AG04450 (cell line): ENCODE measurements around the gene TEX2. TPM values are rescaled to one million over a fixed set of nuclear protein-coding genes. Genes with fewer than 3 reads are reported as not detected.

Experiments
- CTCF ChIA-PET: fragments of 300-600, 350-600 bp; formaldehyde crosslinking; extraction: SDS; loops from one replicate; lab custom pipeline; 2022; ENCODE audit warnings: antibody characterized with exemption, inconsistent platforms; lab: Charles Lee
- POLR2A ChIA-PET: fragments of 350-600 bp; formaldehyde crosslinking; extraction: SDS; loops from one replicate; lab custom pipeline; 2021; ENCODE audit warnings: antibody characterized with exemption, inconsistent platforms; lab: Yijun Ruan, JAX
- DNase-seq: peaks from one replicate; pipeline ENCODE4 v3.0.0-alpha.2; 2011; ENCODE audit warnings: low read depth, low spot score
- H3K27ac ChIP-seq: one replicate; pipeline ENCODE4 v1.5.1; 2012; ENCODE audit warnings: low read depth, low read length, control low read depth
- H3K27me3 ChIP-seq: one replicate; pipeline ENCODE4 v1.6.0; 2012; ENCODE audit warnings: low read length; ENCODE audit not compliant: control insufficient read depth, insufficient read depth
- H3K4me3 ChIP-seq: 2 replicates; pipeline ENCODE4 v1.5.1; 2011; ENCODE audit warnings: mild to moderate bottlenecking, low read depth, low read length, control low read depth
- H3K9me3 ChIP-seq: 2 replicates; pipeline ENCODE4 v1.5.1; 2012; ENCODE audit warnings: low read length; ENCODE audit not compliant: control insufficient read depth, insufficient read depth
- CTCF ChIP-seq: IDR thresholded peaks from 2 replicates; pipeline ENCODE4 v1.5.1; 2011; ENCODE audit warnings: low read depth, low read length, control low read depth, inconsistent platforms
- polyA plus RNA-seq: library from polyadenylated mRNA; depleted of rRNA; stranded (reverse); fragments of >200 nt; gene quantifications from 2 replicates; pipeline ENCODE4 v1.2.3, GENCODE V29; 2011

TEX2 gene
- polyA plus RNA-seq, 1 experiment: 27.9 TPM

- Histone ChIP-seq H3K27me3 (no peaks in the 10 kb centered on the region), H3K4me3 (peak overlapping the region; percentile 89), H3K9me3 (peaks cover 3% of the 10 kb centered on the region; the same call in 1 of the 2 replicates), H3K27ac (peak overlapping the region; percentile 90)
- no peak for TF ChIP-seq CTCF
- ChIA-PET CTCF (interaction anchor here (1.0 to 1.9 kb wide), 2 partner anchors 13 to 136 kb away, joined by 6 to 13 read pairs; no protein-coding TSS in a partner anchor), POLR2A (interaction anchor here (0.7 to 2.8 kb wide), 23 partner anchors 8 to 303 kb away, joined by 3 to 20 read pairs (median 6); partner anchors contain the start of genes ERN1 and TEX2)
- DNase-seq: no peak
Observed at GRCh38 chr17:64146418-64147109, 116.5 kb downstream of the TEX2 start.

DNA sequence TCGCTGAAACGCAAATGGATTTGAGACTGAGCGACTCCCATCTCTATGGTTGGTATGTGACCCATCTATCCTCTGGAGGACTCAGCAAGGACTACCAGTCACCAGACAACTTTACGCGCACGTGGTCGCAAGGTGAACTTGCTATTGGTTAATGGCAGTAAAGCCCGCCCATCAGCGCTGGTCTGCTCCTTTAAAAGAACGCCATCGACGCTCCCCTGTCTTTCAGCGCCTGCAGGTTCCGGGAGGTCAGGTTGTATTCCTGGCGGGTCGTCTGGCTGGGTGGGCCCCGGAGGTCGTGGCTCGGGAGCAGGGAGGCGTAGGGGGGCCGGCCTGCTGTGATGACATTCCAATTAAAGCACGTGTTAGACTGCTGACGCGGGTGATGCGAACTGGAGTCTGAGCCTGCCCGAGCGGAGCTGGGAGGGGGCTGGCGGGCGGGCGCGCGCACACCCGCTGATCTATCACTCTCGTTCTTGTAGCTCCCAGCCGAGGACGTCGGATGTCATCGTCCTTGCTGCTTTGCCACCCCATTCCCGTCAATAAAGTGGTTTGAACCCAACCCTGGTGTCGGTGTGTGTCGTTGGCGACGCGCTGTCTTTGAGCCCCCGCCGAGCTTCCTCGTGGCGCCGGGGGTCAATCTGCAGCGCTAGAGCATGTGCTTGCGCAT, 117.2 kb downstream of the TEX2 start:
- ChIA-PET POLR2A (interaction anchor here (0.6 to 2.8 kb wide), 32 partner anchors 8 to 302 kb away, joined by 3 to 20 read pairs (median 5); partner anchors contain the start of genes ERN1 and TEX2), CTCF (interaction anchor here (1.0 to 1.9 kb wide), 3 partner anchors 12 to 136 kb away, joined by 6 to 13 read pairs (median 8); no protein-coding TSS in a partner anchor)
- no peak for TF ChIP-seq CTCF
- DNase-seq: peak; percentile 100
- Histone ChIP-seq H3K27ac (peak overlapping the region; percentile 90), H3K9me3 (peaks cover 3% of the 10 kb centered on the region; the same call in 1 of the 2 replicates), H3K4me3 (peak overlapping the region; percentile 89), H3K27me3 (no peaks in the 10 kb centered on the region)

- Histone ChIP-seq H3K27ac (peak overlapping the region; percentile 89), H3K27me3 (no peaks in the 10 kb centered on the region), H3K4me3 (peak overlapping the region; percentile 89), H3K9me3 (peaks cover 3% of the 10 kb centered on the region; the same call in 1 of the 2 replicates)
- 0 out of 2 replicates have a peak, but pooled peaks have one; percentile 4 for TF ChIP-seq CTCF
- CTCF ChIA-PET: interaction anchor here (0.8 to 2.1 kb wide), 5 partner anchors 12 to 144 kb away, joined by 6 to 15 read pairs (median 8); no protein-coding TSS in a partner anchor
- POLR2A ChIA-PET: interaction anchor here (0.6 to 2.8 kb wide), 28 partner anchors 9 to 302 kb away, joined by 3 to 20 read pairs (median 5); partner anchors contain the start of genes ERN1 and TEX2
- DNase-seq: no peak
Observed at GRCh38 chr17:64145375-64145750, 117.7 kb downstream of the TEX2 start.

DNA sequence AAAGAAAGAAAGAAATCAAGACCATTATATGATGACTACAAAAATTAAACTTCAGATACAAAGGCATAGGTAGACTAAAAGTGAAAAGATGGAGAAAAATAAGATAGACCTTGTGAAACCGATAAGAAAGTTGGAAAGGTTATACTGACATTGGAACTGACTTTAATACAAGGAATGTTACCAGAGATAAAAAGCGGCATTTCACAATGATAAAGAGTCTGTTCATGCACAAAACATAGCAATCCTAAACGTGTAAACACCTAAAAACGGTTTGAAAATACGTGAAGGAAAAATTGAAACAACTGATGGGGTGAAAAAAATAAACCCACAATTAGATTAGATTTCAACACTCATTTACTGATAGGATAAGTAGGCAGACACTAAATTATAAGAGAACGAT, 123.5 kb downstream of the TEX2 start:
- H3K9me3 ChIP-seq: no peaks in the 10 kb centered on the region
- TF ChIP-seq CTCF: no peak
- no peak overlapping the region for H3K4me3 ChIP-seq
- CTCF ChIA-PET: interaction anchor here (1.0 to 12.2 kb wide), 2 partner anchors 110 to 143 kb away, joined by 5 to 698 read pairs; no protein-coding TSS in a partner anchor
- no peaks in the 10 kb centered on the region for H3K27me3 ChIP-seq
- POLR2A ChIA-PET: interaction anchor here (0.6 kb wide), 2 partner anchors 105 to 109 kb away, joined by 3 to 4 read pairs; no protein-coding TSS in a partner anchor
- no peak overlapping the region for H3K27ac ChIP-seq
- DNase-seq: no peak
